HepG2 (cell line): ENCODE data around the gene SDHD. TPM values are rescaled to one million over a fixed set of nuclear protein-coding genes. Genes with fewer than 3 reads are reported as not detected.

Experiments
- ELF3 ChIP-seq: IDR thresholded peaks from 2 replicates; pipeline ENCODE4 v1.6.1; 2016; ENCODE audit warnings: missing genetic modification reagents, missing compliant biosample characterization
- FOXP1 ChIP-seq, 2 experiments: fragments of 450-650 bp in 1 of 2; IDR thresholded peaks; 2 replicates each; pipeline ENCODE4 v1.6.1; 2017 to 2018; ENCODE audit warnings: antibody characterized with exemption in 1 of 2
- HNRNPL ChIP-seq: fragments of 200-400 bp; formaldehyde crosslinking; IDR thresholded peaks from 2 replicates; pipeline ENCODE4 v1.6.1; 2017; ENCODE audit warnings: mild to moderate bottlenecking, low read depth, low read length
- ISL2 ChIP-seq: sonication (generic); formaldehyde crosslinking; IDR thresholded peaks from 2 replicates; pipeline ENCODE4 v1.5.0; 2020; ENCODE audit warnings: missing genetic modification reagents
- MED1 ChIP-seq: sonication (generic); formaldehyde crosslinking; IDR thresholded peaks from 2 replicates; pipeline ENCODE4 v1.4.0; 2020; ENCODE audit warnings: missing genetic modification reagents
- MED13 ChIP-seq: sonication (generic); formaldehyde crosslinking; IDR thresholded peaks from 2 replicates; pipeline ENCODE4 v1.5.0; 2020; ENCODE audit warnings: missing genetic modification reagents
- MEF2D ChIP-seq: sonication (generic); formaldehyde crosslinking; IDR thresholded peaks from 2 replicates; pipeline ENCODE4 v1.5.1; 2020; ENCODE audit warnings: mild to moderate bottlenecking, missing genetic modification reagents
- RAD51 ChIP-seq: fragments of 450-650 bp; IDR thresholded peaks from 2 replicates; pipeline ENCODE4 v1.6.1; 2016; ENCODE audit warnings: borderline replicate concordance
- XRCC5 ChIP-seq: fragments of 200-400 bp; formaldehyde crosslinking; optimal IDR thresholded peaks from 2 replicates; pipeline ENCODE3; 2017; ENCODE audit warnings: mild to moderate bottlenecking, low read length
- ZNF510 ChIP-seq: sonication (generic); formaldehyde crosslinking; IDR thresholded peaks from 2 replicates; pipeline ENCODE4 v1.4.0; 2020; ENCODE audit warnings: low read depth, mild to moderate bottlenecking, missing genetic modification reagents
- ZNF773 ChIP-seq: sonication (generic); formaldehyde crosslinking; IDR thresholded peaks from 2 replicates; pipeline ENCODE4 v1.4.0; 2020; ENCODE audit warnings: missing genetic modification reagents, borderline replicate concordance
- ZSCAN20 ChIP-seq: sonication (generic); formaldehyde crosslinking; IDR thresholded peaks from 2 replicates; pipeline ENCODE4 v1.4.0; 2020; ENCODE audit warnings: missing genetic modification reagents, mild to moderate bottlenecking, borderline replicate concordance
- polyA plus RNA-seq, 8 experiments: library from polyadenylated mRNA; depleted of rRNA in 3 of 8; stranded (reverse) in 7 of 8; unstranded in 1 of 8; fragments of >200 nt; fragmentation: Illumina TruSeq in 4 of 8; extraction: Trizol in 4 of 8; gene quantifications; 2 replicates each; pipeline versions ENCODE4 v1.2.1 to v1.2.3, GENCODE V29; 2011 to 2016; ENCODE audit warnings: low read depth in 4 of 8, missing spikeins in 1 of 8, mixed read lengths in 1 of 8; ENCODE audit not compliant: insufficient read depth in 1 of 8
- total RNA-seq, 5 experiments: library from RNA; depleted of rRNA; stranded (reverse); fragments of >200 nt; fragmentation: Illumina TruSeq; extraction: Trizol; gene quantifications; 2 replicates each; pipeline ENCODE4 v1.2.3, GENCODE V29; 2016; ENCODE audit warnings: low read depth in 1 of 5
- TF ChIP-seq, protein P1 (sequence below): sonication (generic); formaldehyde crosslinking; conservative IDR thresholded peaks from 2 replicates; pipeline ENCODE4 v1.4.0; 2020; ENCODE audit warnings: missing genetic modification reagents
- TF ChIP-seq, protein P2 (sequence below): sonication (generic); formaldehyde crosslinking; conservative IDR thresholded peaks from 2 replicates; pipeline ENCODE4 v1.4.0; 2020; ENCODE audit warnings: mild to moderate bottlenecking, missing genetic modification reagents, moderate library complexity
- TF ChIP-seq, protein P3 (sequence below): sonication (generic); formaldehyde crosslinking; IDR thresholded peaks from 2 replicates; pipeline ENCODE4 v1.5.1; 2020; ENCODE audit warnings: missing genetic modification reagents, mild to moderate bottlenecking, borderline replicate concordance
- TF ChIP-seq, protein P4 (sequence below): sonication (generic); formaldehyde crosslinking; conservative IDR thresholded peaks from 2 replicates; pipeline ENCODE4 v1.8.0; 2022; ENCODE audit warnings: low read depth, missing genetic modification reagents

The SDHD gene
- total and polyA plus RNA-seq, 2 of the 13 experiments (the other 11 are each of a cell fraction or from before 2014, with no cell fraction given), result 117 to 123 TPM

DNA sequence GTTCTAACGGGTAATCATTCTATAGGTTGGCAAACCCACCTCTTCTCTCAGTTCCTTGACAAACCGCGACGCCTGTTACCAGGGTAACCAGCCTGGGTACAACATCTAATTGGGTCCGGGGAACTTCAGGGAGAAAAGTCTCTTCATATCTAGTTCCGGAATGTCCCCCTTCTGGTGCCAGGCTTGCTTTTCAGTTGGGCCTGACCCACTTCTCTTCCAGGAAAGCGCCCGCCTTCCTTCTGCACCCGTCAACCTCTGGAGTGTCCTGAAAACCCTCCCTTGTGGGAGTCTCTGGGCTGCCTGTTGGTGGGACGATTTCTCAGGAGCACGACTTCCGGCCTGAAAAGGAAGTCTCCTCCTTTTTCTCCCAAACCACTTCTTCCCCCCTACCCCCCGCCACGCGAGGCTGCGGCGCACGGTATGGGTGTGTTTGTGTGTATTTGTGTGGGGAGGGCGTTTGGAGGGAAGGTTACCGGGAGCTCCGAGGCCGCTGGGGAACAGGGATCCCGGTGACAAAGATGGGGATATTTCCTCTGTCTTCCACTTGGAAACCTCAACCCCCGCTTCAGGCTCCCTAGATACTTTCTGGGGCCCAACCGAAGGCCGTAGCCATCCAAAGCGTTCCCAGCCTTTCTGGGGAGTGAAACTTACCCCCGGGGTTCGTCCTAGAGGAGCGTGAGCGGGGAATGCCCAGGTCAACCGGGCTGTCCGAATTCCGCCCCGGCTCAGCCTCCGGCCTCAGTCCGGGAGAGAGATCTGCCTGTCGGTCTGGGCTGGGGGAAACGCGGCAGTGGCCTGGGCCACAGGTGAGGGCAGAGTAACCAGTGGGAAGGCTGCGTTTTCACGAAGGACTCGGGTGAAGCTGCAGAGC, 12.5 kb upstream of the SDHD start, which contains the start of the genes NKAPD1 and PIH1D2 (continued):
- TF ChIP-seq, protein P1, sequence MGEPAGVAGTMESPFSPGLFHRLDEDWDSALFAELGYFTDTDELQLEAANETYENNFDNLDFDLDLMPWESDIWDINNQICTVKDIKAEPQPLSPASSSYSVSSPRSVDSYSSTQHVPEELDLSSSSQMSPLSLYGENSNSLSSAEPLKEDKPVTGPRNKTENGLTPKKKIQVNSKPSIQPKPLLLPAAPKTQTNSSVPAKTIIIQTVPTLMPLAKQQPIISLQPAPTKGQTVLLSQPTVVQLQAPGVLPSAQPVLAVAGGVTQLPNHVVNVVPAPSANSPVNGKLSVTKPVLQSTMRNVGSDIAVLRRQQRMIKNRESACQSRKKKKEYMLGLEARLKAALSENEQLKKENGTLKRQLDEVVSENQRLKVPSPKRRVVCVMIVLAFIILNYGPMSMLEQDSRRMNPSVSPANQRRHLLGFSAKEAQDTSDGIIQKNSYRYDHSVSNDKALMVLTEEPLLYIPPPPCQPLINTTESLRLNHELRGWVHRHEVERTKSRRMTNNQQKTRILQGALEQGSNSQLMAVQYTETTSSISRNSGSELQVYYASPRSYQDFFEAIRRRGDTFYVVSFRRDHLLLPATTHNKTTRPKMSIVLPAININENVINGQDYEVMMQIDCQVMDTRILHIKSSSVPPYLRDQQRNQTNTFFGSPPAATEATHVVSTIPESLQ (CRISPR knock-in tag), result peak; percentile 61; the same call in 1 of the 2 replicates
- TF ChIP-seq ISL2 (CRISPR knock-in tag) (0 out of 2 replicates have a peak, but pooled peaks have one; percentile 33), HNRNPL (no peak), RAD51 (no peak), FOXP1 (IDR thresholded peaks at IDR 0.05) (no peak), FOXP1 (CRISPR knock-in tag; IDR thresholded peaks at IDR 0.05) (no peak), ZSCAN20 (no peak), MED1 (CRISPR knock-in tag) (peak; percentile 31; the same call in 1 of the 2 replicates), ZNF510 (no peak), ZNF773 (CRISPR knock-in tag) (no peak), ELF3 (peak; percentile 41; the same call in 1 of the 2 replicates), MED13 (CRISPR knock-in tag) (peak; percentile 20; the same call in 1 of the 2 replicates), MEF2D (CRISPR knock-in tag) (no peak), XRCC5 (peak; percentile 98)
- TF ChIP-seq, protein P2, sequence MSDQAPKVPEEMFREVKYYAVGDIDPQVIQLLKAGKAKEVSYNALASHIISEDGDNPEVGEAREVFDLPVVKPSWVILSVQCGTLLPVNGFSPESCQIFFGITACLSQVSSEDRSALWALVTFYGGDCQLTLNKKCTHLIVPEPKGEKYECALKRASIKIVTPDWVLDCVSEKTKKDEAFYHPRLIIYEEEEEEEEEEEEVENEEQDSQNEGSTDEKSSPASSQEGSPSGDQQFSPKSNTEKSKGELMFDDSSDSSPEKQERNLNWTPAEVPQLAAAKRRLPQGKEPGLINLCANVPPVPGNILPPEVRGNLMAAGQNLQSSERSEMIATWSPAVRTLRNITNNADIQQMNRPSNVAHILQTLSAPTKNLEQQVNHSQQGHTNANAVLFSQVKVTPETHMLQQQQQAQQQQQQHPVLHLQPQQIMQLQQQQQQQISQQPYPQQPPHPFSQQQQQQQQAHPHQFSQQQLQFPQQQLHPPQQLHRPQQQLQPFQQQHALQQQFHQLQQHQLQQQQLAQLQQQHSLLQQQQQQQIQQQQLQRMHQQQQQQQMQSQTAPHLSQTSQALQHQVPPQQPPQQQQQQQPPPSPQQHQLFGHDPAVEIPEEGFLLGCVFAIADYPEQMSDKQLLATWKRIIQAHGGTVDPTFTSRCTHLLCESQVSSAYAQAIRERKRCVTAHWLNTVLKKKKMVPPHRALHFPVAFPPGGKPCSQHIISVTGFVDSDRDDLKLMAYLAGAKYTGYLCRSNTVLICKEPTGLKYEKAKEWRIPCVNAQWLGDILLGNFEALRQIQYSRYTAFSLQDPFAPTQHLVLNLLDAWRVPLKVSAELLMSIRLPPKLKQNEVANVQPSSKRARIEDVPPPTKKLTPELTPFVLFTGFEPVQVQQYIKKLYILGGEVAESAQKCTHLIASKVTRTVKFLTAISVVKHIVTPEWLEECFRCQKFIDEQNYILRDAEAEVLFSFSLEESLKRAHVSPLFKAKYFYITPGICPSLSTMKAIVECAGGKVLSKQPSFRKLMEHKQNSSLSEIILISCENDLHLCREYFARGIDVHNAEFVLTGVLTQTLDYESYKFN (CRISPR knock-in tag), result no peak
- TF ChIP-seq, protein P3, sequence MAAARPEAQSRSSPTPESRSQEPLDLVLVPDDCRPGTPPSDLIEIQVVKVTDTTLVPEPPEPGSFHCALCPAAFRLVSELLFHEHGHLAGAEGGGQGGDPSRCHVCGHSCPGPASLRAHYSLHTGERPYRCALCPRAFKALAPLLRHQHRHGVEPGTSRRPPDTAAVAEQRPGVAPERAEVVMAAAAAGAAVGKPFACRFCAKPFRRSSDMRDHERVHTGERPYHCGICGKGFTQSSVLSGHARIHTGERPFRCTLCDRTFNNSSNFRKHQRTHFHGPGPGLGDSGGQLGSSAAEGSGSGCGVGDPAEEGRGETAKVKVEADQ, result no peak
- TF ChIP-seq, protein P4, sequence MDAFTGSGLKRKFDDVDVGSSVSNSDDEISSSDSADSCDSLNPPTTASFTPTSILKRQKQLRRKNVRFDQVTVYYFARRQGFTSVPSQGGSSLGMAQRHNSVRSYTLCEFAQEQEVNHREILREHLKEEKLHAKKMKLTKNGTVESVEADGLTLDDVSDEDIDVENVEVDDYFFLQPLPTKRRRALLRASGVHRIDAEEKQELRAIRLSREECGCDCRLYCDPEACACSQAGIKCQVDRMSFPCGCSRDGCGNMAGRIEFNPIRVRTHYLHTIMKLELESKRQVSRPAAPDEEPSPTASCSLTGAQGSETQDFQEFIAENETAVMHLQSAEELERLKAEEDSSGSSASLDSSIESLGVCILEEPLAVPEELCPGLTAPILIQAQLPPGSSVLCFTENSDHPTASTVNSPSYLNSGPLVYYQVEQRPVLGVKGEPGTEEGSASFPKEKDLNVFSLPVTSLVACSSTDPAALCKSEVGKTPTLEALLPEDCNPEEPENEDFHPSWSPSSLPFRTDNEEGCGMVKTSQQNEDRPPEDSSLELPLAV (CRISPR knock-in tag), result no peak
